OCI-LY7 (cell line): ENCODE results near the gene UBALD1.

Source experiments
- EZH2phosphoT487 ChIP-seq: fragments of 200-600 bp; sonication (generic); IDR thresholded peaks from 2 replicates; pipeline ENCODE4 v1.6.1; 2018; ENCODE audit warnings: low read depth, borderline replicate concordance, mild to moderate bottlenecking, mixed run types, antibody characterized with exemption, low read length, moderate library complexity, mixed read lengths
- TF ChIP-seq, protein P1 (sequence below): fragments of 200-600 bp; sonication (generic); conservative IDR thresholded peaks from 2 replicates; pipeline ENCODE4 v1.5.1; 2014; ENCODE audit warnings: mild to moderate bottlenecking, antibody characterized with exemption, low read length, moderate library complexity, mixed read lengths

DNA sequence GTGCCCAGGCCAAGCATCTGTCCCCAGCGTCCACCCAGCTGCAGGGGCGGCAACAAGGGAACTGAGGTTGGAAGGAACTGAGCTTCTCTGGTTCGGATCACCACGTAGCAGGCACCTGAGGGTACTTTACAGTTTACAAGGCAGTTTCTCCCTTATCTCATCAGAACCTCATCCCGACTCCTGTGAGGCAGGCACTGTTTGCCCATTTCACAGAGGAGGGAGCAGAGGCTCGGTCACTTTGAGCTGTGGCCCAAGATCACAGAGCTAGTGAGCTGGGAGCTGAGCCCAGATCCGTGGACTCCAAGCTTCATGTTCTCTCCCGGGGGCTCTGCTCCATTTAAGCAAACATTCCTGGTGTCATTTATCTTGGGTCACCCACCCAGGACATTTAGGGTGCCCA, 15.1 kb downstream of the UBALD1 start:
- TF ChIP-seq, protein P1, sequence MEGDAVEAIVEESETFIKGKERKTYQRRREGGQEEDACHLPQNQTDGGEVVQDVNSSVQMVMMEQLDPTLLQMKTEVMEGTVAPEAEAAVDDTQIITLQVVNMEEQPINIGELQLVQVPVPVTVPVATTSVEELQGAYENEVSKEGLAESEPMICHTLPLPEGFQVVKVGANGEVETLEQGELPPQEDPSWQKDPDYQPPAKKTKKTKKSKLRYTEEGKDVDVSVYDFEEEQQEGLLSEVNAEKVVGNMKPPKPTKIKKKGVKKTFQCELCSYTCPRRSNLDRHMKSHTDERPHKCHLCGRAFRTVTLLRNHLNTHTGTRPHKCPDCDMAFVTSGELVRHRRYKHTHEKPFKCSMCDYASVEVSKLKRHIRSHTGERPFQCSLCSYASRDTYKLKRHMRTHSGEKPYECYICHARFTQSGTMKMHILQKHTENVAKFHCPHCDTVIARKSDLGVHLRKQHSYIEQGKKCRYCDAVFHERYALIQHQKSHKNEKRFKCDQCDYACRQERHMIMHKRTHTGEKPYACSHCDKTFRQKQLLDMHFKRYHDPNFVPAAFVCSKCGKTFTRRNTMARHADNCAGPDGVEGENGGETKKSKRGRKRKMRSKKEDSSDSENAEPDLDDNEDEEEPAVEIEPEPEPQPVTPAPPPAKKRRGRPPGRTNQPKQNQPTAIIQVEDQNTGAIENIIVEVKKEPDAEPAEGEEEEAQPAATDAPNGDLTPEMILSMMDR = no peak
- TF ChIP-seq EZH2phosphoT487 = no peak
